ENCODE results near the gene FAM13A. TPM values are rescaled to one million over a fixed set of nuclear protein-coding genes. Genes with fewer than 3 reads are reported as not detected.

FAM13A gene
- total and polyA plus RNA-seq, 10 of the 15 experiments (the other 5 are each of a cell fraction or from before 2014, with no cell fraction given) = 0.05 to 1.8 (median 0.27) TPM; not detected in 1

- no peak for TF ChIP-seq POU2F2 (IDR thresholded peaks at IDR 0.05; ENCODE audit: borderline replicate concordance, low read depth, low read length)
- TF ChIP-seq RBBP5 (conservative IDR thresholded peaks at IDR 0.05) = no peak
- Histone ChIP-seq H2AFZ (ENCODE audit: control insufficient read depth, low read depth, low read length) (no peak overlapping the region), H3K79me2 (ENCODE audit: control insufficient read depth, insufficient read depth, low read length) (no peaks in the 10 kb centered on the region), H3K4me3 (no peak overlapping the region), H4K20me1 (ENCODE audit: control insufficient read depth, insufficient read depth) (no peaks in the 10 kb centered on the region), H3K36me3 (ENCODE audit: control insufficient read depth in 2 of 2, insufficient read depth in 2 of 2, low read length in 1 of 2) (no peaks in the 10 kb centered on the region), H3K4me1 (ENCODE audit: control insufficient read depth, insufficient read depth, low read length) (no peaks in the 10 kb centered on the region), H3K4me2 (ENCODE audit: control insufficient read depth, insufficient read depth) (no peak overlapping the region), H3K9me3 (replicated peaks; ENCODE audit: control insufficient read depth, insufficient read depth, low read length) (peaks cover 3% of the 10 kb centered on the region; the same call in 2 of the 3 replicates), H3K27ac (ENCODE audit: control insufficient read depth, insufficient read depth) (no peak overlapping the region), H3K9ac (ENCODE audit: control insufficient read depth, insufficient read depth, low read length) (no peak overlapping the region), H3K27me3 (replicated peaks in 1 of 2; ENCODE audit: control insufficient read depth in 2 of 2, insufficient read depth in 2 of 2, low read length in 1 of 2) (no peaks in the 10 kb centered on the region)
- 81% methylated on average over 10 of the region's 10 CpGs for WGBS (ENCODE audit: insufficient coverage, insufficient replicate concordance, low lambda C conversion rate, missing lambda C conversion rate)
- DNase-seq (ENCODE audit: low read depth, low spot score) = no peak
- no peak for ATAC-seq
- ChIA-PET POLR2A (no interaction called here), CTCF (no interaction called here), RAD21 (ENCODE audit: unreplicated experiment) (no interaction called here), SMC1A (ENCODE audit: uncharacterized antibody, unreplicated experiment) (no interaction called here)
- intact Hi-C loops (cut with micrococcal nuclease; ENCODE audit: unreplicated experiment) = no loop called here
- no TSS peak for BruUV-seq (replicated peaks)
- FAIRE-seq = no peak
- in situ Hi-C loops (cut with MboI) = no loop called here
Observed at GRCh38 chr4:88720451-88721428, 336.2 kb downstream of the FAM13A start.

- no peak for TF ChIP-seq YBX1 (IDR thresholded peaks at IDR 0.05)
- ChIA-PET SMC1A (ENCODE audit: uncharacterized antibody, unreplicated experiment) (no interaction called here), RAD21 (ENCODE audit: unreplicated experiment) (no interaction called here), POLR2A (no interaction called here), CTCF (no interaction called here)
- no peak overlapping the region for H3K4me3 ChIP-seq
- no peak overlapping the region for H3K27ac ChIP-seq (ENCODE audit: control insufficient read depth, insufficient read depth)
- no TSS peak for BruUV-seq (replicated peaks)
- H3K27me3 ChIP-seq (replicated peaks in 1 of 2; ENCODE audit: control insufficient read depth in 2 of 2, insufficient read depth in 2 of 2, low read length in 1 of 2) = no peaks in the 10 kb centered on the region
- no peaks in the 10 kb centered on the region for H4K20me1 ChIP-seq (ENCODE audit: control insufficient read depth, insufficient read depth)
- H3K79me2 ChIP-seq (ENCODE audit: control insufficient read depth, insufficient read depth, low read length) = no peaks in the 10 kb centered on the region
- WGBS (ENCODE audit: insufficient coverage, insufficient replicate concordance, low lambda C conversion rate, missing lambda C conversion rate) = 77% methylated on average over 1 of the region's 1 CpG
- intact Hi-C loops (cut with micrococcal nuclease; ENCODE audit: unreplicated experiment) (no loop called here), in situ Hi-C loops (cut with MboI) (no loop called here)
- no peaks in the 10 kb centered on the region for H3K36me3 ChIP-seq (ENCODE audit: control insufficient read depth in 2 of 2, insufficient read depth in 2 of 2, low read length in 1 of 2)
- peaks cover 3% of the 10 kb centered on the region; the same call in 2 of the 3 replicates for H3K9me3 ChIP-seq (replicated peaks; ENCODE audit: control insufficient read depth, insufficient read depth, low read length)
- DNase-seq (ENCODE audit: low read depth, low spot score) (no peak), ATAC-seq (no peak), FAIRE-seq (no peak)
- H3K9ac ChIP-seq (ENCODE audit: control insufficient read depth, insufficient read depth, low read length) = no peak overlapping the region
- no peak overlapping the region for H3K4me2 ChIP-seq (ENCODE audit: control insufficient read depth, insufficient read depth)
- no peak overlapping the region for H2AFZ ChIP-seq (ENCODE audit: control insufficient read depth, low read depth, low read length)
- no peaks in the 10 kb centered on the region for H3K4me1 ChIP-seq (ENCODE audit: control insufficient read depth, insufficient read depth, low read length)
Observed at GRCh38 chr4:88719381-88719780, 337.6 kb downstream of the FAM13A start.

All from GM12878 (cell line).